ENCODE data around the gene TH.
A peak's percentile ranks its signal among the peaks of the same experiment; 100 is the strongest.

The TH gene

GRCh38 chr11:2159536-2160413 is 11.8 kb downstream of the TH start:
- Histone ChIP-seq H3K36me3 (ENCODE audit: control insufficient read depth in 1 of 2, insufficient read depth in 2 of 2, low read length in 2 of 2) (no peaks in the 10 kb centered on the region), H3K4me1 (ENCODE audit: control insufficient read depth in 1 of 2, insufficient read depth in 2 of 2, low read length in 2 of 2) (no peaks in the 10 kb centered on the region), H3K9me3 (ENCODE audit: control insufficient read depth in 1 of 2, low read length in 2 of 2) (no peaks in the 10 kb centered on the region), H3K27me3 (ENCODE audit: low read depth, low read length) (no peaks in the 10 kb centered on the region), H3K27ac (ENCODE audit: low read length) (no peak overlapping the region), H3K4me3 (ENCODE audit: low read depth in 1 of 2, low read length in 2 of 2) (no peak overlapping the region)

GRCh38 chr11:2158966-2159365 is 12.6 kb downstream of the TH start:
- H3K27me3 ChIP-seq (ENCODE audit: low read depth, low read length), result no peaks in the 10 kb centered on the region
- no peaks in the 10 kb centered on the region for H3K9me3 ChIP-seq (ENCODE audit: control insufficient read depth in 1 of 2, low read length in 2 of 2)
- no peak overlapping the region for H3K27ac ChIP-seq (ENCODE audit: low read length)
- no peaks in the 10 kb centered on the region for H3K36me3 ChIP-seq (ENCODE audit: control insufficient read depth in 1 of 2, insufficient read depth in 2 of 2, low read length in 2 of 2)
- H3K4me1 ChIP-seq (ENCODE audit: control insufficient read depth in 1 of 2, insufficient read depth in 2 of 2, low read length in 2 of 2), result no peaks in the 10 kb centered on the region
- no peak overlapping the region for H3K4me3 ChIP-seq (ENCODE audit: low read depth in 1 of 2, low read length in 2 of 2)

GRCh38 chr11:2158296-2158737 is 13.3 kb downstream of the TH start:
- Histone ChIP-seq H3K27ac (ENCODE audit: low read length) (no peak overlapping the region), H3K9me3 (ENCODE audit: control insufficient read depth in 1 of 2, low read length in 2 of 2) (no peaks in the 10 kb centered on the region), H3K4me1 (ENCODE audit: control insufficient read depth in 1 of 2, insufficient read depth in 2 of 2, low read length in 2 of 2) (no peaks in the 10 kb centered on the region), H3K27me3 (ENCODE audit: low read depth, low read length) (no peaks in the 10 kb centered on the region), H3K36me3 (ENCODE audit: control insufficient read depth in 1 of 2, insufficient read depth in 2 of 2, low read length in 2 of 2) (no peaks in the 10 kb centered on the region), H3K4me3 (ENCODE audit: low read depth in 1 of 2, low read length in 2 of 2) (no peak overlapping the region)

GRCh38 chr11:2157294-2158040 is 14.1 kb downstream of the TH start:
- Histone ChIP-seq H3K4me3 (ENCODE audit: low read depth in 1 of 2, low read length in 2 of 2) (no peak overlapping the region), H3K27me3 (ENCODE audit: low read depth, low read length) (no peaks in the 10 kb centered on the region), H3K27ac (ENCODE audit: low read length) (no peak overlapping the region), H3K4me1 (ENCODE audit: control insufficient read depth in 1 of 2, insufficient read depth in 2 of 2, low read length in 2 of 2) (no peaks in the 10 kb centered on the region), H3K36me3 (ENCODE audit: control insufficient read depth in 1 of 2, insufficient read depth in 2 of 2, low read length in 2 of 2) (no peaks in the 10 kb centered on the region), H3K9me3 (ENCODE audit: control insufficient read depth in 1 of 2, low read length in 2 of 2) (no peaks in the 10 kb centered on the region)

GRCh38 chr11:2156416-2157182 is 15.0 kb downstream of the TH start:
- no peaks in the 10 kb centered on the region for H3K9me3 ChIP-seq (ENCODE audit: control insufficient read depth in 1 of 2, low read length in 2 of 2)
- peaks cover 0 to 4% of the 10 kb centered on the region in 2 donors for H3K4me1 ChIP-seq (ENCODE audit: control insufficient read depth in 1 of 2, insufficient read depth in 2 of 2, low read length in 2 of 2)
- H3K27me3 ChIP-seq (ENCODE audit: low read depth, low read length), result no peaks in the 10 kb centered on the region
- no peak overlapping the region for H3K4me3 ChIP-seq (ENCODE audit: low read depth in 1 of 2, low read length in 2 of 2)
- no peaks in the 10 kb centered on the region for H3K36me3 ChIP-seq (ENCODE audit: control insufficient read depth in 1 of 2, insufficient read depth in 2 of 2, low read length in 2 of 2)
- no peak overlapping the region for H3K27ac ChIP-seq (ENCODE audit: low read length)

GRCh38 chr11:2155511-2155910 is 16.1 kb downstream of the TH start:
- Histone ChIP-seq H3K4me1 (ENCODE audit: control insufficient read depth in 1 of 2, insufficient read depth in 2 of 2, low read length in 2 of 2) (peaks cover 0 to 6% of the 10 kb centered on the region in 2 donors), H3K27me3 (ENCODE audit: low read depth, low read length) (peaks cover 7% of the 10 kb centered on the region), H3K36me3 (ENCODE audit: control insufficient read depth in 1 of 2, insufficient read depth in 2 of 2, low read length in 2 of 2) (no peaks in the 10 kb centered on the region), H3K4me3 (ENCODE audit: low read depth in 1 of 2, low read length in 2 of 2) (no peak overlapping the region), H3K27ac (ENCODE audit: low read length) (no peak overlapping the region), H3K9me3 (ENCODE audit: control insufficient read depth in 1 of 2, low read length in 2 of 2) (no peaks in the 10 kb centered on the region)

GRCh38 chr11:2154889-2155288 is 16.7 kb downstream of the TH start:
- peaks cover 0 to 6% of the 10 kb centered on the region in 2 donors for H3K4me1 ChIP-seq (ENCODE audit: control insufficient read depth in 1 of 2, insufficient read depth in 2 of 2, low read length in 2 of 2)

GRCh38 chr11:2154195-2154585 is 17.4 kb downstream of the TH start:
- Histone ChIP-seq H3K27ac (ENCODE audit: low read length) (no peak overlapping the region), H3K36me3 (ENCODE audit: control insufficient read depth in 1 of 2, insufficient read depth in 2 of 2, low read length in 2 of 2) (no peaks in the 10 kb centered on the region), H3K4me1 (ENCODE audit: control insufficient read depth in 1 of 2, insufficient read depth in 2 of 2, low read length in 2 of 2) (peaks cover 0 to 6% of the 10 kb centered on the region in 2 donors), H3K4me3 (ENCODE audit: low read depth in 1 of 2, low read length in 2 of 2) (no peak overlapping the region), H3K27me3 (ENCODE audit: low read depth, low read length) (peaks cover 15% of the 10 kb centered on the region), H3K9me3 (ENCODE audit: control insufficient read depth in 1 of 2, low read length in 2 of 2) (no peaks in the 10 kb centered on the region)

More at GRCh38 chr11:2154889-2155288, 16.7 kb downstream of the TH start:
- Histone ChIP-seq H3K9me3 (ENCODE audit: control insufficient read depth in 1 of 2, low read length in 2 of 2) (no peaks in the 10 kb centered on the region), H3K27ac (ENCODE audit: low read length) (no peak overlapping the region), H3K4me3 (ENCODE audit: low read depth in 1 of 2, low read length in 2 of 2) (no peak overlapping the region), H3K27me3 (ENCODE audit: low read depth, low read length) (peaks cover 13% of the 10 kb centered on the region), H3K36me3 (ENCODE audit: control insufficient read depth in 1 of 2, insufficient read depth in 2 of 2, low read length in 2 of 2) (no peaks in the 10 kb centered on the region)

GRCh38 chr11:2153581-2154194 is 17.9 kb downstream of the TH start:
- peaks cover 0 to 6% of the 10 kb centered on the region in 2 donors for H3K4me1 ChIP-seq (ENCODE audit: control insufficient read depth in 1 of 2, insufficient read depth in 2 of 2, low read length in 2 of 2)
- H3K27me3 ChIP-seq (ENCODE audit: low read depth, low read length), result peaks cover 15% of the 10 kb centered on the region
- H3K27ac ChIP-seq (ENCODE audit: low read length), result no peak overlapping the region
- H3K4me3 ChIP-seq (ENCODE audit: low read depth in 1 of 2, low read length in 2 of 2), result no peak overlapping the region
- H3K9me3 ChIP-seq (ENCODE audit: control insufficient read depth in 1 of 2, low read length in 2 of 2), result no peaks in the 10 kb centered on the region
- H3K36me3 ChIP-seq (ENCODE audit: control insufficient read depth in 1 of 2, insufficient read depth in 2 of 2, low read length in 2 of 2), result no peaks in the 10 kb centered on the region

- no peaks in the 10 kb centered on the region for H3K9me3 ChIP-seq (ENCODE audit: control insufficient read depth in 1 of 2, low read length in 2 of 2)
- peak overlapping the region in 1 of 2 donors; percentile 7 for H3K4me3 ChIP-seq (ENCODE audit: low read depth in 1 of 2, low read length in 2 of 2)
- H3K36me3 ChIP-seq (ENCODE audit: control insufficient read depth in 1 of 2, insufficient read depth in 2 of 2, low read length in 2 of 2), result no peaks in the 10 kb centered on the region
- H3K4me1 ChIP-seq (ENCODE audit: control insufficient read depth in 1 of 2, insufficient read depth in 2 of 2, low read length in 2 of 2), result peaks cover 0 to 6% of the 10 kb centered on the region in 2 donors
- peaks cover 15% of the 10 kb centered on the region for H3K27me3 ChIP-seq (ENCODE audit: low read depth, low read length)
- no peak overlapping the region for H3K27ac ChIP-seq (ENCODE audit: low read length)
These were observed 19.9 kb downstream of the TH start for GRCh38 chr11:2151500-2152257.
